HG03139 (cell line): ENCODE data around the gene MEF2B.
"Not testable (repeated sequence)": the region's sequence is repeated elsewhere in the genome, so short reads cannot be mapped to it uniquely, and the experiment has no call there.

Source experiments
- ATAC-seq: cut with Tn5 transposase; IDR thresholded peaks from one replicate; pipeline ENCODE4 v1.9.1; 2021; ENCODE audit not compliant: unreplicated experiment

MEF2B gene

GRCh38 chr19:19132912-19133311, 37.2 kb downstream of the MEF2B start:
- ATAC-seq = no peak

DNA sequence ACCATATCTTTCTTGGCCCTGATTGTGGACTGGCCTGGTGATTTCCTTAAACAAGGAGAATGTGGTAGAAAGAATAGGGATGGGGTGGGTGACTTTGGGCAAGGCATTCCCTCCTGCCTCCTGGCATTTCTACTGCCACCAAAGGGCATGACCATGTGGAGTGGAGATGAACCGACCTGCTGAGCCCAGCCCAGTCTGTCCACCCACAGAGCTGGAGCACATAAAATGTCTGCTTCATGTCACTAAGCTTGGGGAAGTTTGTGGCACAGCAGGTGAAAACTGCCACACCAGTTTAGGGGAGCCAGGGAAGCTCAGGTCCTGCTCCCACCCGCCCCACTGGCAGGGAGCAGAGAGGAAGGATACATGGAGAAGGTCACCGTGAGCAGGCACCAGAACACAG, 38.1 kb downstream of the MEF2B start:
- no peak for ATAC-seq

GRCh38 chr19:19126102-19126501, 44.0 kb downstream of the MEF2B start:
- no peak for ATAC-seq

- no peak for ATAC-seq
These were observed 46.7 kb downstream of the MEF2B start for GRCh38 chr19:19123386-19123785.

- no peak for ATAC-seq
These were observed 47.2 kb downstream of the MEF2B start for GRCh38 chr19:19122902-19123301.

DNA sequence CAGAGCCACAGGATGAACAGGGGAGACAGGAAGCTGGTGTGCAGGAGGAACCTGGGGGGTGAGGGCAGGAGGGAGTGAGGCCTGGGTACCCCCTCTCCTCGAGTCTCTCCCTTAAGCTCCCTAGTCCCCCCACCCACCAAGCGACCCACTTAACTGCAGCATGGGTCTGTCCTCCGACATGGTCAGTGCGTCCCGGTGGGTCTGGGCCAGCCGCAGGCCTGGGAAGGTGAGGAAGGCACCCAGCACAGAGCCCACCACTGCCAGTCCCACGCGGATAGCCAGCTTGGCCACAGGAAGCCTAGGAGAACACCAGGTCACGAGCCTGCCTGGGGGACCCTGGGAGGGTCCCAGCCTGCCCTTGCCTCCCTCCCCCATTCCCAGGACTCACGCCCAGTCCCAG, 48.7 kb downstream of the MEF2B start:
- ATAC-seq = no peak

- ATAC-seq = no peak
These were observed 49.5 kb downstream of the MEF2B start for GRCh38 chr19:19120308-19121231.

DNA sequence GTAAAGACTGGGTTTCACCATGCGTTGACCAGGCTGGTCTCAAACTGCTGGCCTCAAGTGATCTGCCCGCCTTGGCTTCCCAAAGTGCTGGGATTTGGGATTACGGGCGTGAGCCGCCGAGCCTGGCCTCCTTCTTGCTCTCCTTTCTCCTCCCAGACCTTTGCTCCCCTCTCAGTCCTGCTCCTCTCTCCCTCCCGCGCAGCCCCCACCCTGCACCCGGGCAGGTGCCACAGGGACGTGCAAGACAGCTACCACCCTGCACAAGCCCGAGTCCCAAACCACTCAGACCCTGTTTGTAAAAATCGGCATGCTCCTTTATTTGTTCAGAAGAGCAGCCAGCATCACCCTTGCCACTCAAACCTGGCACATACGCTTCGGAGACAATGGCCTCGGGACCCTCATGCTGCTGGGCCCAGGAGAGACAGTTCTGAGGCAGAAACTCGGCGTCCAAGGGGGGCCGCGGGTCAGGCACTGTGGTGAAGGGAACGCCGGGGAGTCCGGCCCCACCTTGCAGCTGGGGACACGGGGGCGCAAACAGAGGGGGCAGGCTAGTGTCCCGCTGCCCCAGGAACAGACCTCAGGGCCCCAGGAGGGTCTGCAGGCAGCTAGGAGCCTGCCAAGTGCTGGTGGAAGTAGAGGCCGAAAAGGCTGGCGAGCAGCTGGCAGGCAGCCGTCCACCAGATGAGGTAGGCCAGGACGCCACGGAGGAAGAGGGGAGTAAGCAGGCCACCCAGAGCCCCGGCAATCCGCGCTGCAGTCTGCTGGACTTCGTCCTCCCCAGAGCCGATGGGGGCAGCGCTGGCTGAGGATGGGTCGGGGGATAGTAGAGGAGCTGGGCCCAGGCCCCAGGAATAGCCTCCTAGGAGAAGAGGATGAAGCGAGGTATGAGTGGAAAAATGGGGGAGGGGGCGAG, 50.5 kb downstream of the MEF2B start:
- no peak for ATAC-seq

DNA sequence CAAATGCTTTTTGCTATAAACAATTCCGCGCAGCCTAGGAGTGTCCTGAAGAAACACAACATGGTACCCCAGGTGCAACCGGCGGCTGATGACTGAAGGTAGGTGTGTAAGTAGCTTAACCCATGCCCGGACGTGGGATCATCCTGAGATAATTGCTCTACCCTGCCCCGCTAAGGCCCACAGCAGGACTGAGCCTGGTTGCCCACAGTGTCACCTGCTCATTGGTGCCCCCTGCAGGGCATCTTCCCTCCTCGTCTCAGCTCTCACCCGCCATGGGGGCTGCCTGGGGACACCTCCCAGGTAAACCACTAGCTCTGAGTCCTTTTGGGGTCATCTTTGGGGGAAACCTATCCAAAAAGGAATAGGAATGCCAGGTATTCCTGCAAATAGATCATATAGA, 54.1 kb downstream of the MEF2B start:
- no peak for ATAC-seq

- ATAC-seq = no peak
These were observed 56.9 kb downstream of the MEF2B start for GRCh38 chr19:19113040-19113626.

DNA sequence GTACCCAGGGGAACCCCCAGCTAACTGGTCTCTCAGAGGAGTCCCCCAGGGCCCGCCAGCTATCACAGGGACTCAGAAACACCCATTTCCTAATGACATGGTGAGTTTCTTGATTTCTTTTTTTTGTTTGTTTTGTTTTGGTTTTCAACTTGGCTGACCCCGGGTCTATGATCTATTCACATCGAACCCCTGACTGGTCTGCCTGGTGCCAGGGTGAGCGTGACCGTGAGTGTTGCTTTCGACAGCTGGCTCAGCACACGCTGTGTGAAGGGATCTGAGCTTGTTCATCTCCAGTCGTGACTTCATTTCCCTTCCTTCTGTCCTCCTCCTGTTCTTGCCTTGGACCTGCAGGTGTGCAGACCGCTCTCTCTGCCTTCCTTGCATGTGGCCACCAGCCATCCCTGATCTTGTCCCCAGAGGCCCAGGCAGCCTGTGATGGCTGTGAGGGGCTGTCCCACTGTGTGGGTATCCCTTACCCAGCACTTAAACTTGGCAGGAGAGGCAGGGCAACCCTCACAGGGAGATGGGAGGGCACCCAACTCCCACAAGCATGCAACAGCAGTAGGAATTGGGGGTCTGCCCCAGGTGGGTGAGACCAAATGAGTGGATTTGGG, 58.0 kb downstream of the MEF2B start:
- no peak for ATAC-seq

- ATAC-seq = no peak
These were observed 58.8 kb downstream of the MEF2B start for GRCh38 chr19:19111136-19111835.

DNA sequence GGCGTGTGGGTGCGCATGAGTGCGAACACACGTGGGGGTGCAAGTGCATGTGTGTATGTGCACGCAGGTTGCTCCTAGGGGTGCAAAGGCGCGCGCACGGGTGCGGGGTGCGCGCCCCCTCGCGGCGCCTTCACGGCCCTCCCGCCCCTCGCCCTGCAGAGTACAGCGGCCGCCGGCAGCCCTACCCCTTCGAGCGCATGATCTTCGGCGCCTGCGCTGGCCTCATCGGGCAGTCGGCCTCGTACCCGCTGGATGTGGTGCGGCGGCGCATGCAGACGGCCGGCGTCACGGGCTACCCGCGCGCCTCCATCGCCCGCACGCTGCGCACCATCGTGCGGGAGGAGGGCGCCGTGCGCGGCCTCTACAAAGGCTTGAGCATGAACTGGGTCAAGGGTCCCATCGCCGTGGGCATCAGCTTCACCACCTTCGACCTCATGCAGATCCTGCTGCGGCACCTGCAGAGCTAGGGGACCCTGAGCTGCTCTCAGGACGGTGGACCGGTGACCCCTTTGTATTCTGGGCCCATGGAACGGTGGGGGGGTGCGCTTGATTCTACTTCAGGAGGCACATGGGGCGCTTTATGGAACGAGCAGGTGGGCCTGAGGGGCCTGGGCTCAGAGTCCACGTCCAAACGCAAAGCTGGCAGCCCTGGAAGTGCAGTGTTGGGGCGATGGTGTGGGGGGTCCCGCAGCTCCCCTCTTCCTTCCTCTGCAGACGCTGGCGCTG, 59.5 kb downstream of the MEF2B start:
- ATAC-seq = no peak

DNA sequence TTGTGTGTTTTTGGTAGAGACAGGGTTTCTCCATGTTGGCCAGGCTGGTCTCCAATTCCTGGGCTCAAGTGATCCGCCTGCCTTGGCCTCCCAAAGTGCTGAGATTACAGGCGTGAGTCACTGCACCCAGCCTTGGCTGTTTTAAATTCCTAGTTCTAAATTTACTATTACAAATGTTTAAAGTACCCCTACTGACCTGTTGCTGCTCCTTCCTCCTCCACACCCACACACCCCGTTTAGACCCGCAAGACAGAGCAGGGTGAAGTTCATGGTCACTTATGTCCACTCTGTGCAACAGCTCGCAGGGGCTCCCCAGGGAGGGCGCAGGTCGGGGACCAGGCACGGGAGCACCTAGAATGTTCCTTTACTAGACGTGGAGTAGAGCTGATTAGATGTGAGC, 60.5 kb downstream of the MEF2B start:
- no peak for ATAC-seq

GRCh38 chr19:19107654-19108053, 62.4 kb downstream of the MEF2B start:
- ATAC-seq = no peak

DNA sequence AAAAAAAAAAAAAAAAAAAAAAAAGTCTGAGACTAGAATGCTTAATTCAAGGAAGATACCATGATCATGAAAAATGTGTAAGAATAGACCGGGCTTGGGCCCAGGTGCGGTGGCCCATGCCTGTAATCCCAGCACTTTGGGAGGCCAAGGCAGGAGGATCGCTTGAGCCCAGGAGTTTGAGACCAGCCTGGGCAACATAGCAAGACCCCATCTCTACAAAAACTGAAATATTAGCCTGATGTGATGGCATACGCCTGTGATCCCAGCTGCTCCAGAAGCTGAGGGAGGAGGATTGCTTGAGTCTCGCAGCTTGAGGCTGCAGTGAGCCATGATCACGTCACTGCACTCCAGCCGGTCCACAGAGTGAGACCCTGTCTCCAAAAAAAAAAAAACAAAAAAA, 63.1 kb downstream of the MEF2B start:
- not testable (repeated sequence) for ATAC-seq

GRCh38 chr19:19106056-19106551, 64.0 kb downstream of the MEF2B start:
- ATAC-seq = no peak

- no peak for ATAC-seq
These were observed 64.6 kb downstream of the MEF2B start for GRCh38 chr19:19105365-19106055.

GRCh38 chr19:19103167-19103566, 66.9 kb downstream of the MEF2B start:
- no peak for ATAC-seq
